ENCODE measurements around the gene PROZ. TPM values are rescaled to one million over a fixed set of nuclear protein-coding genes. Genes with fewer than 3 reads are reported as not detected.
A peak's percentile ranks its signal among the peaks of the same experiment; 100 is the strongest.

PROZ gene
- total RNA-seq, 2 experiments from 2014 or later: not detected

- CTCF ChIA-PET: no interaction called here
- ATAC-seq (peak; percentile 10), DNase-seq (peak; percentile 9)
- Mint-ChIP-seq H3K4me1 (ENCODE audit: low read depth) (peaks cover 23% of the 10 kb centered on the region), H3K4me3 (no peak overlapping the region), H3K27me3 (no peaks in the 10 kb centered on the region), H3K9me3 (no peaks in the 10 kb centered on the region), H3K27ac (peak overlapping the region; percentile 26), H3K36me3 (ENCODE audit: low read depth) (peaks cover 17% of the 10 kb centered on the region)
- no peak for TF ChIP-seq CTCF (IDR thresholded peaks at IDR 0.05)
- intact Hi-C loops (cut with micrococcal nuclease): no loop called here
- POLR2A ChIA-PET: no interaction called here
Measured at GRCh38 chr13:113216254-113217048, 58.0 kb downstream of the PROZ start.

- Mint-ChIP-seq H3K36me3 (ENCODE audit: low read depth) (peaks cover 24% of the 10 kb centered on the region), H3K4me3 (no peak overlapping the region), H3K27ac (no peak overlapping the region), H3K27me3 (no peaks in the 10 kb centered on the region), H3K4me1 (ENCODE audit: low read depth) (peaks cover 15% of the 10 kb centered on the region), H3K9me3 (no peaks in the 10 kb centered on the region)
- POLR2A ChIA-PET: interaction anchor here (1.0 to 1.6 kb wide), 3 partner anchors 8 to 11 kb away, joined by 3 to 5 read pairs (median 5); no protein-coding TSS in a partner anchor
- TF ChIP-seq CTCF (IDR thresholded peaks at IDR 0.05): no peak
- intact Hi-C loops (cut with micrococcal nuclease): no loop called here
- DNase-seq: no peak
- ATAC-seq: no peak
- CTCF ChIA-PET: interaction anchor here (1.2 kb wide), 1 partner anchor 189 kb away, joined by 4 read pairs; no protein-coding TSS in a partner anchor
Measured at GRCh38 chr13:113218586-113218985, 60.1 kb downstream of the PROZ start.

- H3K36me3 Mint-ChIP-seq (ENCODE audit: low read depth): peaks cover 25% of the 10 kb centered on the region
- intact Hi-C loops (cut with micrococcal nuclease): no loop called here
- H3K27me3 Mint-ChIP-seq: no peaks in the 10 kb centered on the region
- peaks cover 17% of the 10 kb centered on the region for H3K4me1 Mint-ChIP-seq (ENCODE audit: low read depth)
- CTCF ChIA-PET: interaction anchor here (1.2 kb wide), 1 partner anchor 190 kb away, joined by 4 read pairs; no protein-coding TSS in a partner anchor
- no peak overlapping the region for H3K27ac Mint-ChIP-seq
- TF ChIP-seq CTCF (IDR thresholded peaks at IDR 0.05): no peak
- POLR2A ChIA-PET: interaction anchor here (0.6 to 1.1 kb wide), 2 partner anchors 9 to 23 kb away, joined by 3 read pairs; no protein-coding TSS in a partner anchor
- DNase-seq (no peak), ATAC-seq (no peak)
- no peaks in the 10 kb centered on the region for H3K9me3 Mint-ChIP-seq
- H3K4me3 Mint-ChIP-seq: no peak overlapping the region
Measured at GRCh38 chr13:113219256-113219940, 61.0 kb downstream of the PROZ start.

- no peak for TF ChIP-seq CTCF (IDR thresholded peaks at IDR 0.05)
- no peaks in the 10 kb centered on the region for H3K27me3 Mint-ChIP-seq
- H3K4me3 Mint-ChIP-seq: no peak overlapping the region
- H3K36me3 Mint-ChIP-seq (ENCODE audit: low read depth): peaks cover 30% of the 10 kb centered on the region
- DNase-seq (no peak), ATAC-seq (no peak)
- CTCF ChIA-PET: no interaction called here
- no peaks in the 10 kb centered on the region for H3K9me3 Mint-ChIP-seq
- H3K4me1 Mint-ChIP-seq (ENCODE audit: low read depth): peaks cover 17% of the 10 kb centered on the region
- POLR2A ChIA-PET: no interaction called here
- no peak overlapping the region for H3K27ac Mint-ChIP-seq
- intact Hi-C loops (cut with micrococcal nuclease): no loop called here
Measured at GRCh38 chr13:113220141-113220598, 61.7 kb downstream of the PROZ start.

GRCh38 chr13:113220877-113221276, 62.4 kb downstream of the PROZ start:
- H3K4me3 Mint-ChIP-seq: no peak overlapping the region

More at GRCh38 chr13:113220877-113221276, 62.4 kb downstream of the PROZ start:
- H3K4me1 Mint-ChIP-seq (ENCODE audit: low read depth): peaks cover 17% of the 10 kb centered on the region
- peaks cover 30% of the 10 kb centered on the region for H3K36me3 Mint-ChIP-seq (ENCODE audit: low read depth)
- ChIA-PET CTCF (no interaction called here), POLR2A (no interaction called here)
- TF ChIP-seq CTCF (IDR thresholded peaks at IDR 0.05): peak; percentile 13
- peak; percentile 60 for ATAC-seq
- H3K9me3 Mint-ChIP-seq: no peaks in the 10 kb centered on the region
- DNase-seq: peak; percentile 17
- no peak overlapping the region for H3K27ac Mint-ChIP-seq
- intact Hi-C loops (cut with micrococcal nuclease): no loop called here
- no peaks in the 10 kb centered on the region for H3K27me3 Mint-ChIP-seq

All from activated CD8-positive, alpha-beta T cell treated with anti-CD3 and anti-CD28 coated beads for 36 hours (primary cell).